ENCODE data around the gene ZRANB3.

Gene ZRANB3

GRCh38 chr2:135255208-135255607 lies 275.8 kb downstream of the ZRANB3 start:
- no peak for DNase-seq (ENCODE audit: low read depth in 1 of 2, low spot score in 1 of 2)

- DNase-seq (ENCODE audit: low read depth in 1 of 2, low spot score in 1 of 2): no peak
Observed at GRCh38 chr2:135252805-135253458, 278.1 kb downstream of the ZRANB3 start.

- no peak for DNase-seq (ENCODE audit: low read depth in 1 of 2, low spot score in 1 of 2)
Observed at GRCh38 chr2:135248611-135249010, 282.4 kb downstream of the ZRANB3 start.

- DNase-seq (ENCODE audit: low read depth in 1 of 2, low spot score in 1 of 2): no peak
Observed at GRCh38 chr2:135246711-135247270, 284.2 kb downstream of the ZRANB3 start.

- DNase-seq (ENCODE audit: low read depth in 1 of 2, low spot score in 1 of 2): no peak
Observed at GRCh38 chr2:135245071-135245470, 285.9 kb downstream of the ZRANB3 start.

GRCh38 chr2:135238651-135239050 lies 292.4 kb downstream of the ZRANB3 start:
- no peak for DNase-seq (ENCODE audit: low read depth in 1 of 2, low spot score in 1 of 2)

GRCh38 chr2:135230150-135230549 lies 300.9 kb downstream of the ZRANB3 start:
- DNase-seq (ENCODE audit: low read depth in 1 of 2, low spot score in 1 of 2): no peak

GRCh38 chr2:135227386-135227785 lies 303.6 kb downstream of the ZRANB3 start:
- DNase-seq (ENCODE audit: low read depth in 1 of 2, low spot score in 1 of 2): no peak

- DNase-seq (ENCODE audit: low read depth in 1 of 2, low spot score in 1 of 2): no peak
Observed at GRCh38 chr2:135226961-135227360, 304.1 kb downstream of the ZRANB3 start.

- no peak for DNase-seq (ENCODE audit: low read depth in 1 of 2, low spot score in 1 of 2)
Observed at GRCh38 chr2:135225781-135226180, 305.2 kb downstream of the ZRANB3 start.

GRCh38 chr2:135219226-135219625 lies 311.8 kb downstream of the ZRANB3 start:
- no peak for DNase-seq (ENCODE audit: low read depth in 1 of 2, low spot score in 1 of 2)

GRCh38 chr2:135218426-135218825 lies 312.6 kb downstream of the ZRANB3 start:
- no peak for DNase-seq (ENCODE audit: low read depth in 1 of 2, low spot score in 1 of 2)

GRCh38 chr2:135212757-135213156 lies 318.3 kb downstream of the ZRANB3 start:
- no peak for DNase-seq (ENCODE audit: low read depth in 1 of 2, low spot score in 1 of 2)

- no peak for DNase-seq (ENCODE audit: low read depth in 1 of 2, low spot score in 1 of 2)
Observed at GRCh38 chr2:135208016-135208415, 323.0 kb downstream of the ZRANB3 start.

GRCh38 chr2:135203944-135204343 lies 327.1 kb downstream of the ZRANB3 start:
- DNase-seq (ENCODE audit: low read depth in 1 of 2, low spot score in 1 of 2): no peak

GRCh38 chr2:135202751-135203150 lies 328.3 kb downstream of the ZRANB3 start:
- DNase-seq (ENCODE audit: low read depth in 1 of 2, low spot score in 1 of 2): no peak

- DNase-seq (ENCODE audit: low read depth in 1 of 2, low spot score in 1 of 2): no peak
Observed at GRCh38 chr2:135198481-135198880, 332.5 kb downstream of the ZRANB3 start.

- DNase-seq (ENCODE audit: low read depth in 1 of 2, low spot score in 1 of 2): no peak
Observed at GRCh38 chr2:135190799-135191198, 340.2 kb downstream of the ZRANB3 start.

GRCh38 chr2:135189148-135189547 lies 341.9 kb downstream of the ZRANB3 start:
- DNase-seq (ENCODE audit: low read depth in 1 of 2, low spot score in 1 of 2): no peak

- no peak for DNase-seq (ENCODE audit: low read depth in 1 of 2, low spot score in 1 of 2)
Observed at GRCh38 chr2:135187270-135187669, 343.7 kb downstream of the ZRANB3 start.

GRCh38 chr2:135186054-135186453 lies 345.0 kb downstream of the ZRANB3 start:
- DNase-seq (ENCODE audit: low read depth in 1 of 2, low spot score in 1 of 2): no peak

GRCh38 chr2:135183822-135184221 lies 347.2 kb downstream of the ZRANB3 start:
- no peak for DNase-seq (ENCODE audit: low read depth in 1 of 2, low spot score in 1 of 2)

GRCh38 chr2:135182601-135183000 lies 348.4 kb downstream of the ZRANB3 start:
- DNase-seq (ENCODE audit: low read depth in 1 of 2, low spot score in 1 of 2): no peak

Measured in activated CD4-positive, alpha-beta T cell treated with anti-CD3 and anti-CD28 coated beads, Interleukin-2, amount 50 U/mL, for 24 hours (primary cell).